ENCODE results near the gene SLC11A2. TPM values are rescaled to one million over a fixed set of nuclear protein-coding genes. Genes with fewer than 3 reads are reported as not detected.

Gene SLC11A2
- total and polyA plus RNA-seq, 7 donors: 3.9 to 44.6 (median 25.0) TPM

- peaks cover 32 to 99% (median 64%) of the 10 kb centered on the region in 4 donors for H3K36me3 ChIP-seq
- no peak for TF ChIP-seq CTCF (IDR thresholded peaks at IDR 0.05)
- TF ChIP-seq POLR2AphosphoS5 (IDR thresholded peaks at IDR 0.05): no peak
- TF ChIP-seq POLR2A (IDR thresholded peaks at IDR 0.05): no peak
- TF ChIP-seq EP300 (IDR thresholded peaks at IDR 0.05): no peak
- no peaks in the 10 kb centered on the region for H3K27me3 ChIP-seq
- no peaks in the 10 kb centered on the region for H3K9me3 ChIP-seq
- DNase-seq: no peak
- H3K27ac ChIP-seq: no peak overlapping the region
- H3K4me3 ChIP-seq: no peak overlapping the region
- 84 to 87% methylated on average over 7 of the region's 7 CpGs for WGBS, 2 donors
- no peaks in the 10 kb centered on the region for H3K4me1 ChIP-seq
- intact Hi-C loops (cut with DNase I): no loop called here
These were observed 32.9 kb upstream of the SLC11A2 start for GRCh38 chr12:51059086-51059485.

GRCh38 chr12:51056242-51056641 lies 30.1 kb upstream of the SLC11A2 start:
- H3K9me3 ChIP-seq: no peaks in the 10 kb centered on the region
- no peak overlapping the region for H3K4me3 ChIP-seq
- H3K27me3 ChIP-seq: no peaks in the 10 kb centered on the region
- DNase-seq: no peak
- WGBS, 2 donors: 76 to 82% methylated on average over 5 of the region's 5 CpGs
- no peaks in the 10 kb centered on the region for H3K4me1 ChIP-seq
- H3K27ac ChIP-seq: no peak overlapping the region
- intact Hi-C loops (cut with DNase I): no loop called here
- TF ChIP-seq EP300 (IDR thresholded peaks at IDR 0.05) (no peak), POLR2A (IDR thresholded peaks at IDR 0.05) (no peak), POLR2AphosphoS5 (IDR thresholded peaks at IDR 0.05) (no peak), CTCF (IDR thresholded peaks at IDR 0.05) (no peak)
- peaks cover 25 to 99% (median 65%) of the 10 kb centered on the region in 4 donors for H3K36me3 ChIP-seq

- H3K36me3 ChIP-seq: peaks cover 25 to 96% (median 63%) of the 10 kb centered on the region in 4 donors
- TF ChIP-seq POLR2A (IDR thresholded peaks at IDR 0.05) (no peak), POLR2AphosphoS5 (IDR thresholded peaks at IDR 0.05) (no peak), CTCF (IDR thresholded peaks at IDR 0.05) (no peak), EP300 (IDR thresholded peaks at IDR 0.05) (no peak)
- intact Hi-C loops (cut with DNase I): no loop called here
These were observed 28.9 kb upstream of the SLC11A2 start for GRCh38 chr12:51055060-51055459.

DNA sequence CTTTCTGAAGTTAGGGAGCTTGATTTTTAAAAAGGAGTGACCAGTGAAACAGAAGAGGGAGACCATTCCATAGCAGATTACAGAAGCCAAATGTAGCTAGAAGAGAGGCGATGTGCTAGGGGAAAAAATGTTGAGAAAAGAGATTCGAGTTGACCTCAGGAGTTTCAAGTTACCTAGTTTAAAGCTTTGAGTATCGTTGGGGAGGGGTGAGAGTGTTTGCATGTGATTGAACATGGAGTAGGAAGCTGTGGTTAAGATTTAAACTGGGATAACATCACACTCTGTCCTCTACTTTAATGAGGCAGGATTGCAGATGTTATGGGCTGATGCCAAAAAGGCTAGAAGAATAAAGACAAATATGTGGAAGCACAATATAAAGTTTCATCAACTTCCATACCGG lies 25.6 kb upstream of the SLC11A2 start:
- intact Hi-C loops (cut with DNase I): no loop called here
- H3K36me3 ChIP-seq: peaks cover 7 to 66% (median 32%) of the 10 kb centered on the region in 4 donors
- H3K4me3 ChIP-seq: no peak overlapping the region
- no peak for DNase-seq
- no peaks in the 10 kb centered on the region for H3K27me3 ChIP-seq
- H3K27ac ChIP-seq: no peak overlapping the region
- TF ChIP-seq POLR2AphosphoS5 (IDR thresholded peaks at IDR 0.05) (no peak), EP300 (IDR thresholded peaks at IDR 0.05) (no peak), POLR2A (IDR thresholded peaks at IDR 0.05) (no peak), CTCF (IDR thresholded peaks at IDR 0.05) (no peak)
- 68 to 72% methylated on average over 4 of the region's 4 CpGs for WGBS, 2 donors
- peaks cover 0 to 26% (median 21%) of the 10 kb centered on the region in 4 donors for H3K4me1 ChIP-seq
- H3K9me3 ChIP-seq: no peaks in the 10 kb centered on the region

More at GRCh38 chr12:51055060-51055459, 28.9 kb upstream of the SLC11A2 start:
- no peaks in the 10 kb centered on the region for H3K27me3 ChIP-seq
- no peak for DNase-seq
- WGBS, 2 donors: 95 to 97% methylated on average over 2 of the region's 2 CpGs
- H3K4me3 ChIP-seq: no peak overlapping the region
- H3K27ac ChIP-seq: no peak overlapping the region
- peaks cover 0 to 3% (median 1%) of the 10 kb centered on the region in 4 donors for H3K4me1 ChIP-seq
- no peaks in the 10 kb centered on the region for H3K9me3 ChIP-seq

DNA sequence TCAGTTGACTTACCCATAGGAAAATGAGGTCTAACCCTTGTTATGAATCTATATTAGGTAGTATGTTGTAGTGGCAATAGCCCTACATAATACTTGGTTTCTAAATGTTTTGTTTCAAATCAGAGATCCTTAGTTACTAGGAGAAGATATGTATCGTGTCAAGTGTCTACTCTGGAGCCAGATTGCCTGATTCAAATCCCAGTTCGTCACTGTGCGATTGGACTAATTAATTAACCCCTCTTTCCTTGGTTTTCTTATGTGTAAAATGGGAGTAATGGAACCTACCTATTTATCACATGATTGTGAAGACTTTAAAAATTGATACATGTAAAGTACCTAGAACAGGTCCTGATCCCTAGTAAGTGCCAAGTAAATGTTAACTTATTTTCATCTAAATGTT lies 23.3 kb upstream of the SLC11A2 start:
- WGBS, 2 donors: 27 to 61% methylated on average over 3 of the region's 3 CpGs
- DNase-seq: no peak
- Histone ChIP-seq H3K4me1 (peaks cover 0 to 26% (median 21%) of the 10 kb centered on the region in 4 donors), H3K27me3 (no peaks in the 10 kb centered on the region), H3K4me3 (no peak overlapping the region), H3K27ac (no peak overlapping the region), H3K36me3 (peaks cover 0 to 44% (median 16%) of the 10 kb centered on the region in 4 donors), H3K9me3 (no peaks in the 10 kb centered on the region)
- intact Hi-C loops (cut with DNase I): loop anchor here (2.0 to 5.0 kb wide), 3 partner anchors 168 to 282 kb away; partner anchors contain the start of genes DAZAP2 and POU6F1
- no peak for TF ChIP-seq POLR2AphosphoS5 (IDR thresholded peaks at IDR 0.05)
- TF ChIP-seq EP300 (IDR thresholded peaks at IDR 0.05): no peak
- TF ChIP-seq POLR2A (IDR thresholded peaks at IDR 0.05): no peak
- TF ChIP-seq CTCF (IDR thresholded peaks at IDR 0.05): no peak

All from sigmoid colon (tissue), 7 donors.